ENCODE measurements around the gene NUFIP1.

DNA sequence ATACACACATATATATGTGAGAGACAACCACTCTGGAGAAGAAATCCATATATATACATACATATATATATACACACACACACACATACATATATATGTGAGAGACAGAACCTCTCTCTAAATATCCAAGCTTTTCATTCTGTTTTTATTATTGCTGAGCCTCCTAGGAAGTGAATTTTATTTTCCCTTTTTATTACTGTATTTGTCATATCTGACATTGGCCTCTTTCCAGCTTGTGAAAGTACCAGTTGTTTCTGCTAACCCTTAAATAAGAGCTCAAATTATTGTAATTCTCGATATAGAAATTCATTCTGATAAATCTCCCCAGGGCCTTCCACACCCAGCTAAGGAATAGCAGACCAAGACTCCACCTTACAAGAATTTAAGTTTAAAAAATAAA is 81.0 kb downstream of the NUFIP1 start:
- TF ChIP-seq, protein P1, sequence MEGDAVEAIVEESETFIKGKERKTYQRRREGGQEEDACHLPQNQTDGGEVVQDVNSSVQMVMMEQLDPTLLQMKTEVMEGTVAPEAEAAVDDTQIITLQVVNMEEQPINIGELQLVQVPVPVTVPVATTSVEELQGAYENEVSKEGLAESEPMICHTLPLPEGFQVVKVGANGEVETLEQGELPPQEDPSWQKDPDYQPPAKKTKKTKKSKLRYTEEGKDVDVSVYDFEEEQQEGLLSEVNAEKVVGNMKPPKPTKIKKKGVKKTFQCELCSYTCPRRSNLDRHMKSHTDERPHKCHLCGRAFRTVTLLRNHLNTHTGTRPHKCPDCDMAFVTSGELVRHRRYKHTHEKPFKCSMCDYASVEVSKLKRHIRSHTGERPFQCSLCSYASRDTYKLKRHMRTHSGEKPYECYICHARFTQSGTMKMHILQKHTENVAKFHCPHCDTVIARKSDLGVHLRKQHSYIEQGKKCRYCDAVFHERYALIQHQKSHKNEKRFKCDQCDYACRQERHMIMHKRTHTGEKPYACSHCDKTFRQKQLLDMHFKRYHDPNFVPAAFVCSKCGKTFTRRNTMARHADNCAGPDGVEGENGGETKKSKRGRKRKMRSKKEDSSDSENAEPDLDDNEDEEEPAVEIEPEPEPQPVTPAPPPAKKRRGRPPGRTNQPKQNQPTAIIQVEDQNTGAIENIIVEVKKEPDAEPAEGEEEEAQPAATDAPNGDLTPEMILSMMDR (conservative IDR thresholded peaks at IDR 0.05; ENCODE audit: low read depth in 2 of 2) = no peak
- no peak for TF ChIP-seq POLR2AphosphoS5 (IDR thresholded peaks at IDR 0.05; ENCODE audit: low read depth)
- TF ChIP-seq EZH2 (IDR thresholded peaks at IDR 0.05; ENCODE audit: low read depth, unreplicated experiment) = no peak
- TF ChIP-seq, protein P2, sequence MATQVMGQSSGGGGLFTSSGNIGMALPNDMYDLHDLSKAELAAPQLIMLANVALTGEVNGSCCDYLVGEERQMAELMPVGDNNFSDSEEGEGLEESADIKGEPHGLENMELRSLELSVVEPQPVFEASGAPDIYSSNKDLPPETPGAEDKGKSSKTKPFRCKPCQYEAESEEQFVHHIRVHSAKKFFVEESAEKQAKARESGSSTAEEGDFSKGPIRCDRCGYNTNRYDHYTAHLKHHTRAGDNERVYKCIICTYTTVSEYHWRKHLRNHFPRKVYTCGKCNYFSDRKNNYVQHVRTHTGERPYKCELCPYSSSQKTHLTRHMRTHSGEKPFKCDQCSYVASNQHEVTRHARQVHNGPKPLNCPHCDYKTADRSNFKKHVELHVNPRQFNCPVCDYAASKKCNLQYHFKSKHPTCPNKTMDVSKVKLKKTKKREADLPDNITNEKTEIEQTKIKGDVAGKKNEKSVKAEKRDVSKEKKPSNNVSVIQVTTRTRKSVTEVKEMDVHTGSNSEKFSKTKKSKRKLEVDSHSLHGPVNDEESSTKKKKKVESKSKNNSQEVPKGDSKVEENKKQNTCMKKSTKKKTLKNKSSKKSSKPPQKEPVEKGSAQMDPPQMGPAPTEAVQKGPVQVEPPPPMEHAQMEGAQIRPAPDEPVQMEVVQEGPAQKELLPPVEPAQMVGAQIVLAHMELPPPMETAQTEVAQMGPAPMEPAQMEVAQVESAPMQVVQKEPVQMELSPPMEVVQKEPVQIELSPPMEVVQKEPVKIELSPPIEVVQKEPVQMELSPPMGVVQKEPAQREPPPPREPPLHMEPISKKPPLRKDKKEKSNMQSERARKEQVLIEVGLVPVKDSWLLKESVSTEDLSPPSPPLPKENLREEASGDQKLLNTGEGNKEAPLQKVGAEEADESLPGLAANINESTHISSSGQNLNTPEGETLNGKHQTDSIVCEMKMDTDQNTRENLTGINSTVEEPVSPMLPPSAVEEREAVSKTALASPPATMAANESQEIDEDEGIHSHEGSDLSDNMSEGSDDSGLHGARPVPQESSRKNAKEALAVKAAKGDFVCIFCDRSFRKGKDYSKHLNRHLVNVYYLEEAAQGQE (IDR thresholded peaks at IDR 0.05; ENCODE audit: unreplicated experiment) = no peak
- TF ChIP-seq, protein P3, sequence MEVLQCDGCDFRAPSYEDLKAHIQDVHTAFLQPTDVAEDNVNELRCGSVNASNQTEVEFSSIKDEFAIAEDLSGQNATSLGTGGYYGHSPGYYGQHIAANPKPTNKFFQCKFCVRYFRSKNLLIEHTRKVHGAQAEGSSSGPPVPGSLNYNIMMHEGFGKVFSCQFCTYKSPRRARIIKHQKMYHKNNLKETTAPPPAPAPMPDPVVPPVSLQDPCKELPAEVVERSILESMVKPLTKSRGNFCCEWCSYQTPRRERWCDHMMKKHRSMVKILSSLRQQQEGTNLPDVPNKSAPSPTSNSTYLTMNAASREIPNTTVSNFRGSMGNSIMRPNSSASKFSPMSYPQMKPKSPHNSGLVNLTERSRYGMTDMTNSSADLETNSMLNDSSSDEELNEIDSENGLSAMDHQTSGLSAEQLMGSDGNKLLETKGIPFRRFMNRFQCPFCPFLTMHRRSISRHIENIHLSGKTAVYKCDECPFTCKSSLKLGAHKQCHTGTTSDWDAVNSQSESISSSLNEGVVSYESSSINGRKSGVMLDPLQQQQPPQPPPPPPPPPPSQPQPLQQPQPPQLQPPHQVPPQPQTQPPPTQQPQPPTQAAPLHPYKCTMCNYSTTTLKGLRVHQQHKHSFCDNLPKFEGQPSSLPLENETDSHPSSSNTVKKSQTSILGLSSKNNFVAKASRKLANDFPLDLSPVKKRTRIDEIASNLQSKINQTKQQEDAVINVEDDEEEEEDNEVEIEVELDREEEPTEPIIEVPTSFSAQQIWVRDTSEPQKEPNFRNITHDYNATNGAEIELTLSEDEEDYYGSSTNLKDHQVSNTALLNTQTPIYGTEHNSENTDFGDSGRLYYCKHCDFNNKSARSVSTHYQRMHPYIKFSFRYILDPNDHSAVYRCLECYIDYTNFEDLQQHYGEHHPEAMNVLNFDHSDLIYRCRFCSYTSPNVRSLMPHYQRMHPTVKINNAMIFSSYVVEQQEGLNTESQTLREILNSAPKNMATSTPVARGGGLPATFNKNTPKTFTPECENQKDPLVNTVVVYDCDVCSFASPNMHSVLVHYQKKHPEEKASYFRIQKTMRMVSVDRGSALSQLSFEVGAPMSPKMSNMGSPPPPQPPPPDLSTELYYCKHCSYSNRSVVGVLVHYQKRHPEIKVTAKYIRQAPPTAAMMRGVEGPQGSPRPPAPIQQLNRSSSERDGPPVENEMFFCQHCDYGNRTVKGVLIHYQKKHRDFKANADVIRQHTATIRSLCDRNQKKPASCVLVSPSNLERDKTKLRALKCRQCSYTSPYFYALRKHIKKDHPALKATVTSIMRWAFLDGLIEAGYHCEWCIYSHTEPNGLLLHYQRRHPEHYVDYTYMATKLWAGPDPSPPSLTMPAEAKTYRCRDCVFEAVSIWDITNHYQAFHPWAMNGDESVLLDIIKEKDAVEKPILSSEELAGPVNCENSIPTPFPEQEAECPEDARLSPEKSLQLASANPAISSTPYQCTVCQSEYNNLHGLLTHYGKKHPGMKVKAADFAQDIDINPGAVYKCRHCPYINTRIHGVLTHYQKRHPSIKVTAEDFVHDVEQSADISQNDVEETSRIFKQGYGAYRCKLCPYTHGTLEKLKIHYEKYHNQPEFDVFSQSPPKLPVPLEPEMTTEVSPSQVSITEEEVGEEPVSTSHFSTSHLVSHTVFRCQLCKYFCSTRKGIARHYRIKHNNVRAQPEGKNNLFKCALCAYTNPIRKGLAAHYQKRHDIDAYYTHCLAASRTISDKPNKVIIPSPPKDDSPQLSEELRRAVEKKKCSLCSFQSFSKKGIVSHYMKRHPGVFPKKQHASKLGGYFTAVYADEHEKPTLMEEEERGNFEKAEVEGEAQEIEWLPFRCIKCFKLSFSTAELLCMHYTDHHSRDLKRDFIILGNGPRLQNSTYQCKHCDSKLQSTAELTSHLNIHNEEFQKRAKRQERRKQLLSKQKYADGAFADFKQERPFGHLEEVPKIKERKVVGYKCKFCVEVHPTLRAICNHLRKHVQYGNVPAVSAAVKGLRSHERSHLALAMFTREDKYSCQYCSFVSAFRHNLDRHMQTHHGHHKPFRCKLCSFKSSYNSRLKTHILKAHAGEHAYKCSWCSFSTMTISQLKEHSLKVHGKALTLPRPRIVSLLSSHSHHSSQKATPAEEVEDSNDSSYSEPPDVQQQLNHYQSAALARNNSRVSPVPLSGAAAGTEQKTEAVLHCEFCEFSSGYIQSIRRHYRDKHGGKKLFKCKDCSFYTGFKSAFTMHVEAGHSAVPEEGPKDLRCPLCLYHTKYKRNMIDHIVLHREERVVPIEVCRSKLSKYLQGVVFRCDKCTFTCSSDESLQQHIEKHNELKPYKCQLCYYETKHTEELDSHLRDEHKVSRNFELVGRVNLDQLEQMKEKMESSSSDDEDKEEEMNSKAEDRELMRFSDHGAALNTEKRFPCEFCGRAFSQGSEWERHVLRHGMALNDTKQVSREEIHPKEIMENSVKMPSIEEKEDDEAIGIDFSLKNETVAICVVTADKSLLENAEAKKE (CRISPR knock-in tag; IDR thresholded peaks at IDR 0.05) = no peak
- TF ChIP-seq CREB1 (CRISPR knock-in tag; IDR thresholded peaks at IDR 0.05; ENCODE audit: low read depth) = no peak
- no peak for TF ChIP-seq EZH2phosphoT487 (IDR thresholded peaks at IDR 0.05; ENCODE audit: unreplicated experiment)
- no peak for TF ChIP-seq JUNB (IDR thresholded peaks at IDR 0.05; ENCODE audit: unreplicated experiment)
- TF ChIP-seq ZNF114 (CRISPR knock-in tag; IDR thresholded peaks at IDR 0.05) = no peak
- TF ChIP-seq, protein P4, sequence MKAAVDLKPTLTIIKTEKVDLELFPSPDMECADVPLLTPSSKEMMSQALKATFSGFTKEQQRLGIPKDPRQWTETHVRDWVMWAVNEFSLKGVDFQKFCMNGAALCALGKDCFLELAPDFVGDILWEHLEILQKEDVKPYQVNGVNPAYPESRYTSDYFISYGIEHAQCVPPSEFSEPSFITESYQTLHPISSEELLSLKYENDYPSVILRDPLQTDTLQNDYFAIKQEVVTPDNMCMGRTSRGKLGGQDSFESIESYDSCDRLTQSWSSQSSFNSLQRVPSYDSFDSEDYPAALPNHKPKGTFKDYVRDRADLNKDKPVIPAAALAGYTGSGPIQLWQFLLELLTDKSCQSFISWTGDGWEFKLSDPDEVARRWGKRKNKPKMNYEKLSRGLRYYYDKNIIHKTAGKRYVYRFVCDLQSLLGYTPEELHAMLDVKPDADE (IDR thresholded peaks at IDR 0.05) = no peak
